ENCODE measurements around the gene ENGASE.

The ENGASE gene

DNA sequence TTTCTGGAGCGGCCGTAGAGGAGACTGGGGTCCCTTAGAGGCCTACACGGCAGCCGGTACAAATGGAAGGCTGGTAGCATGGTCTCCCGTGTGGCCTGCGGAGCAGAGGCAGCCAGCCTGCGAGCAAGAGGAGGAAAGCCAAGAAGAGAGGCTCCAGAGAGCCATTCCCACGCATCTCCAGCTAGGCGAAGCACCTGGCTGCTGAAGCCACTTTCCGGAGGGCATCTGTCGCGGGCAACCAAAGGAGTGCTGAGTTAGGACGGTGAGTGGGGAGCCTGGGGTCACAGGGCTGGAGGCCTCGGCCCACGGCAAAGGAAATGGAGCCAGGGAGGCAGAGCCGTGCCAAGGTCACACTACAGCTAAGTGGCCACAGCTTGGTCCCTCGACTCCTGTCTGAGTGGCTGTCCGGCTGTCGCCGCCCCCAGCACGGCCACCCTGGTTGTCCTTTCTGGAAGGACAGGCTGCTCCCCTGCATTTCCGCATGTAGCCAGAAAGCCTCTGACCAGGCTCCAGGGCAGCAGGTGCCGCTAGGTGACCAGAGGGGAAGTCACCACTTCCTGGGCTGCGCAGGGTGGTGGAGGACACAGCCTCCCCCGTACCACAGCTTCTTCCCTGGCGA lies 33.7 kb downstream of the ENGASE start:
- Histone ChIP-seq H3K4me3 (ENCODE audit: low read depth in 1 of 2, low read length in 1 of 2) (no peak overlapping the region), H3K9me3 (no peaks in the 10 kb centered on the region), H3K36me3 (no peaks in the 10 kb centered on the region), H3K4me1 (ENCODE audit: control insufficient read depth in 1 of 2, insufficient read depth in 1 of 2, low read depth in 1 of 2, low read length in 1 of 2) (no peaks in the 10 kb centered on the region), H3K27me3 (peaks cover 23% of the 10 kb centered on the region), H3K27ac (no peak overlapping the region)
- TF ChIP-seq, protein P1, sequence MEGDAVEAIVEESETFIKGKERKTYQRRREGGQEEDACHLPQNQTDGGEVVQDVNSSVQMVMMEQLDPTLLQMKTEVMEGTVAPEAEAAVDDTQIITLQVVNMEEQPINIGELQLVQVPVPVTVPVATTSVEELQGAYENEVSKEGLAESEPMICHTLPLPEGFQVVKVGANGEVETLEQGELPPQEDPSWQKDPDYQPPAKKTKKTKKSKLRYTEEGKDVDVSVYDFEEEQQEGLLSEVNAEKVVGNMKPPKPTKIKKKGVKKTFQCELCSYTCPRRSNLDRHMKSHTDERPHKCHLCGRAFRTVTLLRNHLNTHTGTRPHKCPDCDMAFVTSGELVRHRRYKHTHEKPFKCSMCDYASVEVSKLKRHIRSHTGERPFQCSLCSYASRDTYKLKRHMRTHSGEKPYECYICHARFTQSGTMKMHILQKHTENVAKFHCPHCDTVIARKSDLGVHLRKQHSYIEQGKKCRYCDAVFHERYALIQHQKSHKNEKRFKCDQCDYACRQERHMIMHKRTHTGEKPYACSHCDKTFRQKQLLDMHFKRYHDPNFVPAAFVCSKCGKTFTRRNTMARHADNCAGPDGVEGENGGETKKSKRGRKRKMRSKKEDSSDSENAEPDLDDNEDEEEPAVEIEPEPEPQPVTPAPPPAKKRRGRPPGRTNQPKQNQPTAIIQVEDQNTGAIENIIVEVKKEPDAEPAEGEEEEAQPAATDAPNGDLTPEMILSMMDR (IDR thresholded peaks at IDR 0.05), result no peak

DNA sequence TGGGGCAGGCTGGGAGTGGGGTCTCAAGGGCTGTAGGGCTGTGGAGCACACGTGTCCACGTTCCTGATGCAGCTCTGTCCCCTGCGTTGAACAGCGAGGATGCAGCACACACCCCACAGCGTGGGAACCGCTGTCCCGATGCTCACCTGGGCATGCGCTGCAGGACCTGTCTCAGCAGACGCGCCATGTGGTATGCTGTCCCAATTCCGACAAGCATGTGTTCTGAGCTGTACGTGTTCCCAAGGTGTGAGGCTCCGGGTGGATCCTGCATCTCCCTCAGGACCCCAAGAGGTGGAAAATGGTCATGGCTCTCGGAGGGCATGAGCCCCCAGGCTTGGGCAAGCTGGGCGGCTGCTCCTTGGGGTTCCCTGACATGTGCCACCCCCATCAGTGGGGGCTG lies 34.2 kb downstream of the ENGASE start:
- Histone ChIP-seq H3K9me3 (no peaks in the 10 kb centered on the region), H3K27ac (no peak overlapping the region), H3K36me3 (no peaks in the 10 kb centered on the region), H3K4me1 (ENCODE audit: control insufficient read depth in 1 of 2, insufficient read depth in 1 of 2, low read depth in 1 of 2, low read length in 1 of 2) (no peaks in the 10 kb centered on the region), H3K4me3 (ENCODE audit: low read depth in 1 of 2, low read length in 1 of 2) (no peak overlapping the region), H3K27me3 (peaks cover 18% of the 10 kb centered on the region)
- TF ChIP-seq, protein P1 (IDR thresholded peaks at IDR 0.05), result no peak

DNA sequence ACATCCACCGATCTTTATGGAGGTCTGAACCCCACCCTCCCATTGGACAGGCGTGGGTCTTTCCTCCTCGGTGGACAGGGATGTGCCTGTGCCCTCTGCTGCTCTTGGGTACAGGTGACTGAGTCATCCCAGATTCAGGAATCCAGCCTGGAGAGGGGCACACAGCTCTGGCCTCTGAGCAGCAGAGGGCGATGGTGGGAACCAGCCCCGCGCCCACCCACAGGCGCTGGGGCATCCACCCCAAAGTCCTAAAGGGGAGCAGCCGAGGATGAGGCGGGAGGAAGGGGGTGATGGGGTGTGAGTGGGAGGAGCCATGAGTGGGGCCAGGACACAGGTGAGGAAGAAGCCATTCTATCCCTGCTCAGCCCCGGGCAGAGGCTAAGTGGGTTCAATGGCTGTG lies 35.0 kb downstream of the ENGASE start:
- Histone ChIP-seq H3K36me3 (no peaks in the 10 kb centered on the region), H3K4me1 (ENCODE audit: control insufficient read depth in 1 of 2, insufficient read depth in 1 of 2, low read depth in 1 of 2, low read length in 1 of 2) (no peaks in the 10 kb centered on the region), H3K9me3 (no peaks in the 10 kb centered on the region), H3K4me3 (ENCODE audit: low read depth in 1 of 2, low read length in 1 of 2) (no peak overlapping the region), H3K27me3 (peaks cover 10% of the 10 kb centered on the region), H3K27ac (no peak overlapping the region)
- TF ChIP-seq, protein P1 (IDR thresholded peaks at IDR 0.05), result no peak

DNA sequence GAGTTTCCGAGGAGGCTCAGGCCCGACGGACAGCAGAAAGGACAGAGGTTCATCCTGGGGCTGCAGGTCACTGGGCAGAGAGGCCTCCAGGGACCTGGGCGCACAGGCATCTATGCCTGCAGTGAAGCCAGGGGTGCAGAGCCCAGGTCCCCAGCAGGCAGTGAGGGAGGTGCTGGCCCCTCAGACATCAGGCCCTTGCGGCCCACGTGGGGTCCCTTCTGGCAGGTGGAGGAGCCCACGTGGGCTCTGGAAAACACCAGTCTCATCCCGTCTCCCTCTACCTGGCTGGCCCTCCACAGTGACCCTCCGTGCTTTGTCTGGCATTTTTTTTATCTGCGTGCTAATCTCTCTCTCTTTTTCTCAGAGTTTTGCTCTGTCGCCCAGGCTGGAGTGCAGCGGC lies 36.5 kb downstream of the ENGASE start:
- H3K36me3 ChIP-seq, result no peaks in the 10 kb centered on the region
- no peaks in the 10 kb centered on the region for H3K4me1 ChIP-seq (ENCODE audit: control insufficient read depth in 1 of 2, insufficient read depth in 1 of 2, low read depth in 1 of 2, low read length in 1 of 2)
- no peaks in the 10 kb centered on the region for H3K27me3 ChIP-seq
- H3K4me3 ChIP-seq (ENCODE audit: low read depth in 1 of 2, low read length in 1 of 2), result no peak overlapping the region
- H3K27ac ChIP-seq, result no peak overlapping the region
- TF ChIP-seq, protein P1 (IDR thresholded peaks at IDR 0.05), result no peak
- H3K9me3 ChIP-seq, result no peaks in the 10 kb centered on the region

DNA sequence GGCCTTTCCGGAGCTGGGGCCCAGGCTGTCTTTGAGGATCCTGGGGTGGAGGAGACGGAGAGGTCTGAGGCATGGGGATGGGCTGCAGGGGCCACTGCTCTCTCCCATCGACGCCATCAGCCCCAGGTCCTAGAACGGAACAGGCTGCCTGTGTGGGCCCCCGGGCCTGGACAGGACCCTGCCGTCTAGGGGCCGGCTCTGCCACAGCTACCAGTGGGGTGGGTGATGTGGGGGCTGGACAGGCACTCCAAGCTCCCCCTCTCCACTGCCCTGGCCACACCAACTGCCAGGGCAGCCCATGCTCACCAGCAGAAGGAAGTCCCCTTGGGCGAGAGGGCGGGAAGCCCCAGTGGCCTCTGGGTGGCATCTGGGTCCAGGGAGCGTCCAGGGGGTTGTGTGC lies 37.8 kb downstream of the ENGASE start:
- H3K9me3 ChIP-seq, result no peaks in the 10 kb centered on the region
- TF ChIP-seq, protein P1 (IDR thresholded peaks at IDR 0.05), result no peak
- no peaks in the 10 kb centered on the region for H3K36me3 ChIP-seq
- H3K27me3 ChIP-seq, result no peaks in the 10 kb centered on the region
- no peak overlapping the region for H3K27ac ChIP-seq
- H3K4me1 ChIP-seq (ENCODE audit: control insufficient read depth in 1 of 2, insufficient read depth in 1 of 2, low read depth in 1 of 2, low read length in 1 of 2), result no peaks in the 10 kb centered on the region
- no peak overlapping the region for H3K4me3 ChIP-seq (ENCODE audit: low read depth in 1 of 2, low read length in 1 of 2)

All from neutrophil (primary cell).